HEK293 (cell line): ENCODE measurements around the gene HOGA1.

Experiments
- CTCF ChIP-seq: fragments of 450-650 bp; formaldehyde crosslinking; IDR thresholded peaks from 2 replicates; pipeline ENCODE4 v1.5.1; 2016; ENCODE audit warnings: missing biosample characterization, missing genetic modification characterization
- ZBTB26 ChIP-seq: fragments of 450-650 bp; formaldehyde crosslinking; optimal IDR thresholded peaks from 2 replicates; pipeline ENCODE3; 2016; ENCODE audit warnings: missing biosample characterization, mild to moderate bottlenecking, missing genetic modification characterization
- ZNF280C ChIP-seq: fragments of 450-650 bp; formaldehyde crosslinking; IDR thresholded peaks from 2 replicates; pipeline ENCODE4 v1.5.1; 2016; ENCODE audit warnings: missing biosample characterization, missing genetic modification characterization
- ZNF416 ChIP-seq: fragments of 450-650 bp; formaldehyde crosslinking; IDR thresholded peaks from 2 replicates; pipeline ENCODE4 v1.5.1; 2016; ENCODE audit warnings: missing biosample characterization, missing genetic modification characterization
- ZNF544 ChIP-seq: fragments of 450-650 bp; formaldehyde crosslinking; IDR thresholded peaks from 2 replicates; pipeline ENCODE4 v1.5.0; 2017; ENCODE audit warnings: missing biosample characterization, missing genetic modification characterization
- ZNF76 ChIP-seq: fragments of 450-650 bp; formaldehyde crosslinking; IDR thresholded peaks from 2 replicates; pipeline ENCODE4; 2016; ENCODE audit warnings: low read depth, missing biosample characterization, missing genetic modification characterization, borderline replicate concordance

GRCh38 chr10:97538411-97538810 is 45.8 kb upstream of the HOGA1 start:
- TF ChIP-seq CTCF (tag by site-specific recombination) (no peak), ZNF280C (tag by site-specific recombination) (no peak), ZNF544 (tag by site-specific recombination) (no peak), ZBTB26 (tag by site-specific recombination) (no peak), ZNF76 (no peak), ZNF416 (tag by site-specific recombination) (no peak)
